MCF 10A (cell line): ENCODE measurements around the gene MCTP1. TPM values are rescaled to one million over a fixed set of nuclear protein-coding genes. Genes with fewer than 3 reads are reported as not detected.

Source experiments
- BruUV-seq: library from RNA; stranded (reverse); fragments of 400-500 nt; replicated peaks from 2 replicates; lab custom pipeline; 2021; lab: Mats Ljungman, UMichigan
- CTCF ChIA-PET: fragments of 300-600 bp; sonication (Branson Sonifier 250); formaldehyde crosslinking; extraction: SDS; loops from one replicate; lab custom pipeline; 2021; ENCODE audit warnings: antibody characterized with exemption, inconsistent platforms; lab: Yijun Ruan, JAX
- POLR2A ChIA-PET: fragments of 300-600, 350-650 bp; sonication (Branson Sonifier 250); formaldehyde crosslinking; extraction: SDS; loops from one replicate; lab custom pipeline; 2020; ENCODE audit warnings: antibody characterized with exemption, inconsistent platforms; lab: Yijun Ruan, JAX
- DNase-seq: peaks from one replicate; pipeline ENCODE4 v3.0.0-alpha.2; 2018; ENCODE audit not compliant: unreplicated experiment
- H3K27ac Mint-ChIP-seq: one replicate; pipeline ENCODE4 v1.8.0; 2022; ENCODE audit warnings: mild to moderate bottlenecking, low read depth, mixed read lengths; ENCODE audit not compliant: unreplicated experiment
- H3K27me3 Mint-ChIP-seq: one replicate; pipeline ENCODE4 v1.8.0; 2022; ENCODE audit warnings: mixed read lengths; ENCODE audit not compliant: insufficient read depth, unreplicated experiment
- H3K36me3 Mint-ChIP-seq: one replicate; pipeline ENCODE4 v1.8.0; 2022; ENCODE audit warnings: mild to moderate bottlenecking, moderate library complexity, mixed read lengths; ENCODE audit not compliant: insufficient read depth, unreplicated experiment
- H3K4me1 Mint-ChIP-seq: one replicate; pipeline ENCODE4 v1.8.0; 2022; ENCODE audit warnings: mixed read lengths; ENCODE audit not compliant: insufficient read depth, unreplicated experiment
- H3K4me3 Mint-ChIP-seq: one replicate; pipeline ENCODE4 v1.8.0; 2022; ENCODE audit warnings: mild to moderate bottlenecking, moderate library complexity, mixed read lengths; ENCODE audit not compliant: unreplicated experiment
- H3K9me3 Mint-ChIP-seq: one replicate; pipeline ENCODE4 v1.8.0; 2022; ENCODE audit warnings: mixed read lengths; ENCODE audit not compliant: unreplicated experiment
- CTCF ChIP-seq: fragments of 200-600 bp; IDR thresholded peaks from one replicate; pipeline ENCODE4 v1.8.0; 2022; ENCODE audit warnings: antibody characterized with exemption, mild to moderate bottlenecking; ENCODE audit not compliant: unreplicated experiment
- intact Hi-C: fragments of 100-400 bp; cut with micrococcal nuclease; formaldehyde crosslinking; loops from 2 replicates; pipeline ENCODE4 v1.14.1; 2022
- total RNA-seq: library from RNA; stranded (reverse); gene quantifications from 2 replicates; pipeline ENCODE4 v1.2.3, GENCODE V29; 2022

The MCTP1 gene
- total RNA-seq, 1 experiment from 2014 or later, result 40.3 TPM

- Mint-ChIP-seq H3K27me3 (no peaks in the 10 kb centered on the region), H3K9me3 (no peaks in the 10 kb centered on the region), H3K36me3 (peaks cover 7% of the 10 kb centered on the region), H3K27ac (no peak overlapping the region), H3K4me3 (no peak overlapping the region), H3K4me1 (peaks cover 14% of the 10 kb centered on the region)
- DNase-seq, result no peak
- CTCF ChIA-PET, result interaction anchor here (1.3 kb wide), 1 partner anchor 22 kb away, joined by 4 read pairs; no protein-coding TSS in a partner anchor
- no TSS peak for BruUV-seq
- POLR2A ChIA-PET, result interaction anchor here (0.7 kb wide), 1 partner anchor 1991 kb away, joined by 3 read pairs; no protein-coding TSS in a partner anchor
- no peak for TF ChIP-seq CTCF
- intact Hi-C loops, result no loop called here
Observed at GRCh38 chr5:94694671-94695070, 590.2 kb downstream of the MCTP1 start.

DNA sequence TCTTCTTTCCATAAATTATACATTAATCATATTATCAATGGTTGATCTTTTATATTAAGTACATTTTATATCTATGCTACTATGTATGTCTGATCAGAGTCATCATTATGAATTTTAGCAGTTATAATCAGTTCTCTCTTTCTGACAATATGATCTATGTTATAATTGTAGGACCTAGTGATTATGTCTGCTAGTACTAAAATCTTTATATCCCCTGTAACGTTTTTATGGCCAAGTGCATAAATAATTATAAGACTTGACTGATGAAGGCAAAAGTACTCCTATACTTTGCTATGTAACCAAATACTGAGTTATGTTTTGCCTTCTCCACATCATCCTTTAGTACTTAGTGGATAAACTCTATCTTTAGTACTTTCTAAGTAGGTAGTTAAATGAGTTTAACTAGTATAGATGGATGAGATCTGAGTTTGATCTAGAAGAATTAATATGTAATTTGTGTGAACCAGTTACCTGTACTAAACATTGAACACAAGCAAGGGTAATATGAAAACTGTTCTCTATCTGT, 591.0 kb downstream of the MCTP1 start:
- ChIA-PET POLR2A (interaction anchor here (1.3 kb wide), 1 partner anchor 11 kb away, joined by 4 read pairs; no protein-coding TSS in a partner anchor), CTCF (interaction anchor here (1.4 kb wide), 2 partner anchors 44 to 76 kb away, joined by 4 to 6 read pairs; partner anchors contain the start of genes KIAA0825 and SLF1)
- Mint-ChIP-seq H3K36me3 (peaks cover 10% of the 10 kb centered on the region), H3K9me3 (no peaks in the 10 kb centered on the region), H3K27me3 (no peaks in the 10 kb centered on the region), H3K4me1 (peaks cover 16% of the 10 kb centered on the region), H3K27ac (peak overlapping the region; percentile 79), H3K4me3 (no peak overlapping the region)
- no TSS peak for BruUV-seq
- DNase-seq, result no peak
- intact Hi-C loops, result loop anchor here (1.0 to 2.0 kb wide), 3 partner anchors 75 to 215 kb away; partner anchors contain the start of genes KIAA0825 and SLF1
- TF ChIP-seq CTCF, result no peak

DNA sequence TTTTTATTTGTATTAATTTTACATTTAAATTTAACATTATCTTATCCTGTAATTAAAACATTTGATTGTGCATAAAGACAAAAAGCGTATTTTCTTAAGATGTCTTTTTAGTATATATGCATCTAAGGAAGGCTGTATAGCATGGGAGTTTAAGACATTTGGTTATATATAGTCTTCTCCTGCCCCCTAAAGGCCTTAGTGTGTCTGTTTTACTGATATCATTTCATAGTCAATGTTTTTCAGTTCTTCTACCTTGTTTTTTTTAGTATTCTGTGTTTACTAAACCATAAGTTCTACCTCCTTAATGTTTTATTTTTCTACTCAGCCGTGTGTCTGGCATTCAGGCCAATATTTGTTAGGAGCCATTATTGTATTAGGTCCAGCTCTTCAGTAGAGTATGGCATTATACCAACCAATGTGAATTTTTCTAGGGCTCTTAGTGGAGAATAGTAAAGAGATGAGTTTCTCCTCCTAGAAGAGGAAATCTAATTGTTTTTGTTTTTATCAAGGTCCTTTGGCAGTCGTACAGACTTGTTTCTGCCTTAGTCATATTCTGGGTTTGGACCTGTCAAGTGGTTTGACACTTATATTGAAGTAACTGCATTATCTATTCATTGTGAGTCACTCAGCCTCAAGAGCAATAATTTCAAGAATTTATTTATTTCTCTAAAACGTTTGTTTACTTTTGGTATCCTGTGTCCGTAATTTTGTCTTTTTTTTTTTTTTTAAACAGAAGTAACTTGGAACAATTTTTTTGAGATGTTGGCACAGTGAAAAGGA, 591.7 kb downstream of the MCTP1 start:
- CTCF ChIA-PET, result interaction anchor here (0.6 to 1.4 kb wide), 5 partner anchors 45 to 292 kb away, joined by 3 to 6 read pairs (median 4); partner anchors contain the start of genes KIAA0825 and SLF1
- POLR2A ChIA-PET, result interaction anchor here (0.6 to 1.9 kb wide), 6 partner anchors 10 to 330 kb away, joined by 3 to 8 read pairs (median 4); partner anchors contain the start of genes KIAA0825 and SLF1
- no peaks in the 10 kb centered on the region for H3K9me3 Mint-ChIP-seq

More for the DNA sequence above, 591.7 kb downstream of the MCTP1 start:
- Mint-ChIP-seq H3K27me3 (no peaks in the 10 kb centered on the region), H3K4me3 (peak overlapping the region; percentile 24), H3K36me3 (peaks cover 11% of the 10 kb centered on the region), H3K27ac (peak overlapping the region; percentile 79), H3K4me1 (peaks cover 16% of the 10 kb centered on the region)
- DNase-seq, result peak; percentile 75
- no TSS peak for BruUV-seq
- intact Hi-C loops, result loop anchor here (1.0 to 2.0 kb wide), 3 partner anchors 74 to 216 kb away; partner anchors contain the start of genes KIAA0825 and SLF1
- TF ChIP-seq CTCF, result peak; percentile 38
